A549 treated with RU486 at 1 μM for 4 hours (cell line): Measurements from ENCODE around the gene PLEKHN1. TPM values are rescaled to one million over a fixed set of nuclear protein-coding genes. Genes with fewer than 3 reads are reported as not detected.

Experiments
- total RNA-seq: library from RNA; stranded (reverse); fragments of 200-300 nt; extraction: Qiagen RNA extraction; gene quantifications from 5 replicates; pipeline ENCODE4 v1.2.3, GENCODE V29; 2022; ENCODE audit warnings: low read depth

PLEKHN1 gene
- total RNA-seq: 3.7 to 7.6 TPM (median 5.5 TPM) in 5 replicates

GRCh38 chr1:966135-966703 is at the start of gene PLEKHN1:
TSS of gene PLEKHN1 (plus strand) at chr1:966482. CDS start at chr1:966532, 50 bp downstream.

GRCh38 chr1:923131-923990 is 42.9 kb upstream of the PLEKHN1 start, which contains the start of gene SAMD11:
TSS of gene SAMD11 (plus strand) at chr1:923923. CDS start at chr1:924432, 509 bp downstream.

GRCh38 chr1:958823-959730 is 7.2 kb upstream of the PLEKHN1 start, which contains the start of gene NOC2L:
TSS of gene NOC2L (minus strand) at chr1:959256. CDS start at chr1:959240, 16 bp downstream.

GRCh38 chr1:960363-961131 is 5.7 kb upstream of the PLEKHN1 start, which contains the start of gene KLHL17:
TSS of gene KLHL17 (plus strand) at chr1:960584. CDS start at chr1:960694, 110 bp downstream.

GRCh38 chr1:981955-982558 is 15.8 kb downstream of the PLEKHN1 start, which contains the start of gene PERM1:
TSS of gene PERM1 (minus strand) at chr1:982093. CDS start at chr1:981029, 1,064 bp downstream.

GRCh38 chr1:999725-1000356 is 33.6 kb downstream of the PLEKHN1 start, which contains the start of gene HES4:
TSS of gene HES4 (minus strand) at chr1:1000097. CDS start at chr1:999973, 124 bp downstream.

GRCh38 chr1:1013105-1013921 is 47.0 kb downstream of the PLEKHN1 start, which contains the start of gene ISG15:
TSS of gene ISG15 (plus strand) at chr1:1013497. CDS start at chr1:1013574, 77 bp downstream.

GRCh38 chr1:1020000-1020404 is 53.7 kb downstream of the PLEKHN1 start, which contains the start of gene AGRN:
TSS of gene AGRN (plus strand) at chr1:1020120. CDS start at chr1:1020173, 53 bp downstream.

Other genes starting within 250 kb of the PLEKHN1 start
- 19.4 to 36.1 TPM (median 30.2 TPM) in 5 replicates for gene SAMD11, start 42.6 kb upstream of the PLEKHN1 start, total RNA-seq
- 68.1 to 90.3 TPM (median 83.4 TPM) in 5 replicates for gene NOC2L, start 7.2 kb upstream of the PLEKHN1 start, total RNA-seq
- gene KLHL17, start 5.9 kb upstream of the PLEKHN1 start, total RNA-seq: 9.9 to 18.0 TPM (median 14.9 TPM) in 5 replicates
- gene PERM1, start 15.6 kb downstream of the PLEKHN1 start, total RNA-seq: 0.20 to 0.29 TPM (median 0.21 TPM) in 4 of 5 replicates, not detected in the other
- 29.0 to 81.0 TPM (median 71.2 TPM) in 5 replicates for gene HES4, start 33.6 kb downstream of the PLEKHN1 start, total RNA-seq
- gene ISG15, start 47.0 kb downstream of the PLEKHN1 start, total RNA-seq: 16.4 to 26.6 TPM (median 23.7 TPM) in 5 replicates
- 74.8 to 132 TPM (median 111 TPM) in 5 replicates for gene AGRN, start 53.6 kb downstream of the PLEKHN1 start, total RNA-seq
- 0.32 to 0.62 TPM (median 0.53 TPM) in 5 replicates for gene RNF223, start 107.8 kb downstream of the PLEKHN1 start, total RNA-seq
- gene C1orf159, start 149.6 kb downstream of the PLEKHN1 start, total RNA-seq: 8.5 to 15.1 TPM (median 13.8 TPM) in 5 replicates
- not detected in 5 replicates for gene TTLL10, start 207.4 kb downstream of the PLEKHN1 start, total RNA-seq
- not detected in 5 replicates for gene TNFRSF18, start 240.1 kb downstream of the PLEKHN1 start, total RNA-seq
- gene TNFRSF4, start 247.7 kb downstream of the PLEKHN1 start, total RNA-seq: 0.22 TPM in 1 of 5 replicates, not detected in the others